T-helper 1 cell treated with Interleukin-12 subunit alpha and Interleukin-12 subunit beta and Interleukin-4 antibody, amounts not matched to agents 30 μg/mL and 1 μg/mL, for 36 hours (primary cell): ENCODE results near the gene MYCBP2.
"Not testable (repeated sequence)": the region's sequence is repeated elsewhere in the genome, so short reads cannot be mapped to it uniquely, and the experiment has no call there.

Source experiments
- H3K27ac Mint-ChIP-seq: one replicate; pipeline ENCODE4 v1.8.0; 2021; ENCODE audit warnings: mild to moderate bottlenecking, mixed read lengths
- H3K27me3 Mint-ChIP-seq: one replicate; pipeline ENCODE4 v1.8.0; 2021; ENCODE audit warnings: low read depth, mixed read lengths
- H3K36me3 Mint-ChIP-seq: one replicate; pipeline ENCODE4 v1.8.0; 2021; ENCODE audit warnings: low read depth, mixed read lengths
- H3K4me1 Mint-ChIP-seq: one replicate; pipeline ENCODE4 v1.8.0; 2021; ENCODE audit warnings: low read depth, mixed read lengths
- H3K4me3 Mint-ChIP-seq: one replicate; pipeline ENCODE4 v1.8.0; 2021; ENCODE audit warnings: mild to moderate bottlenecking, moderate library complexity, mixed read lengths
- H3K9me3 Mint-ChIP-seq: one replicate; pipeline ENCODE4 v1.8.0; 2021; ENCODE audit warnings: mixed read lengths

Gene MYCBP2

GRCh38 chr13:77351315-77351714 is 24.4 kb upstream of the MYCBP2 start:
- Mint-ChIP-seq H3K4me1 (peaks cover 1% of the 10 kb centered on the region), H3K9me3 (no peaks in the 10 kb centered on the region), H3K4me3 (no peak overlapping the region), H3K27me3 (peaks cover 3% of the 10 kb centered on the region), H3K27ac (no peak overlapping the region), H3K36me3 (no peaks in the 10 kb centered on the region)

DNA sequence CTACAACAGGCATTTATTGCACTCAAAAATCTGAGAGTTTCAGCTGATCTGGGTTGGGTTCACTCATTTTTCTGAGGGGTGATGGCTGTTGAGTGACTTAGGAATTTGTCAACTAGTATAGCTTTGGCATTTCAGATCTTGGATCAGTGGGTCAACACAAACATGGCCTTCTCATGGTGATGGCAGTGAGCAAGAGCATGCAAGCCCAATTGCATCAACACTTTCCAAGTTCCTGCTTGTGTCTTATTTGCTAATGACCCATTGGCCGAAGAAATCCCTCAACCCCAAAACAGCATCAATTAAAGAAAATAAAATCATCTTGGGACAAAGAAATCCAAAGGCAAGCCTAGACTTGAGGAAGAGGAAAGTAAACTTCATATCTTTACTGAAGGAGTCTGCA is 23.9 kb upstream of the MYCBP2 start:
- Mint-ChIP-seq H3K4me3 (no peak overlapping the region), H3K9me3 (no peaks in the 10 kb centered on the region), H3K36me3 (no peaks in the 10 kb centered on the region), H3K27me3 (peaks cover 3% of the 10 kb centered on the region), H3K27ac (no peak overlapping the region), H3K4me1 (peaks cover 1% of the 10 kb centered on the region)

DNA sequence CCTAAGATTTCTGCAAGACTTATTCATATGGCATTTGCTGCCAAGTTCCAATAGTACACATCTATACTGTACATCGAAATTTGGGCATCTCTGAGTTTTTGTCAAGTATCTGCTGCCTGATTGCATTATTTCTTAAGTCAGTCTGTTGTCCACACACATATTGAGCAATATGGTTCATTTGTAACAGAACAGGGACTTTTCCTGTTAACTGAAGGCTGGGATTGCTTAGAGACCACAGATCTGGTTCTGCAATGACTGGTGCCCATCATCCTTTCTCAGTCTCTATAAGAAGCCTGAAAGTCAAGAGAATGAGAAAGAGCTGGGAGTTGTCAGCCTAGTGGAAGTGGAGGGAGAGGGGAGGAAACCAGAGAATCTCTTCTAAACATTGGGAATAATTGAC is 22.5 kb upstream of the MYCBP2 start:
- H3K9me3 Mint-ChIP-seq, result no peaks in the 10 kb centered on the region
- H3K27me3 Mint-ChIP-seq, result peaks cover 3% of the 10 kb centered on the region
- H3K36me3 Mint-ChIP-seq, result no peaks in the 10 kb centered on the region
- H3K4me1 Mint-ChIP-seq, result peaks cover 1% of the 10 kb centered on the region
- no peak overlapping the region for H3K4me3 Mint-ChIP-seq
- H3K27ac Mint-ChIP-seq, result no peak overlapping the region

DNA sequence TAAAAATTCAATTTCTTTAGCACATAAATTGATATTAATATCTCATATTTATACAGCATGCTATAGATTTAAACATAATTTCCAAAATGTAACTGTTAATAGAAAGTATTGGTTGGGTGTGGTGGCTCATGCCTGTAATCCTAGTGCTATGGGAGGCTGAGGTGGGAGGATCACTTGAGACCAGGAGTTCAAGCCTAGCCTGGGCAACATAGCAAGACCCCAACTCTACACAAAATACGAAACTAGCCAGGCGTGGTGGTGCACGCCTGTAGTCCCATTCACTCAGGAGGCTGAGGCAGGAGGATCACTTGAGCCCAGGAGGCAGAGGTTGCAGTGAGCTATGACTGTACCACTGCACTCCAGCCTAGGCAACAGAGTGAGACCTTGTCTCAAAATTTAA is 20.5 kb upstream of the MYCBP2 start:
- not testable (repeated sequence) for H3K27me3 Mint-ChIP-seq, H3K27ac Mint-ChIP-seq, H3K4me3 Mint-ChIP-seq, H3K4me1 Mint-ChIP-seq, H3K9me3 Mint-ChIP-seq, H3K36me3 Mint-ChIP-seq

DNA sequence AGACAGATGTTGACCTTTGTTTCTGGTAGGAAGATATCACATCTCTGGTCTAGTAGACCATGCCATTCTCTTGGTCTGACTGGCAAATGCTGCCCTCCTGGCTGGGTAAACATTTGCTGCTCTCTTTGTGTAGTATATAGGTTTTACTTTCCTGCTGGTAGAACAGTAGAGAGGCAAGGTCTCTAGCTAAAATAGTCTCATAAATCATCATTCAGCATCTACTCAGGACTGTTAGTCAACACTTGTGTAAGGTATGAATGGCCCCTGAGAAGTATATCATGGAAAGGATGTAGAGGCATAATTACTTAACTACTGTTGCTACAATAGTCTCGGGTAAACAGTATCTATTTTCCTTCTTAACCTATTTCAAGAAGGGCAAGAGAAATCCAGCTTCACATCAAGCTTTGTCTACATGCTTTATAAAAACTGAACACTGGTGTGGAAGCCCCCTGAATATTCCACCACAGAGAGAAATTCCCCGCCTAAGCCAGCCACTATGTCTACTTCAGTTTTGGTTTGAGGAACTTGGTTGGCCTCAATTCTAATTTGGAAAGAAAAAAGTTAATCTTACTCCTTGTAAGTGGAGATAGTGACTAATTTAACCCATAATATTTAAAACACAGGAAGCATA is 18.4 kb upstream of the MYCBP2 start:
- no peaks in the 10 kb centered on the region for H3K9me3 Mint-ChIP-seq
- no peaks in the 10 kb centered on the region for H3K27me3 Mint-ChIP-seq
- no peak overlapping the region for H3K4me3 Mint-ChIP-seq
- H3K27ac Mint-ChIP-seq, result peak overlapping the region; percentile 16
- H3K4me1 Mint-ChIP-seq, result peaks cover 5% of the 10 kb centered on the region
- H3K36me3 Mint-ChIP-seq, result no peaks in the 10 kb centered on the region

GRCh38 chr13:77343841-77344240 is 16.9 kb upstream of the MYCBP2 start:
- Mint-ChIP-seq H3K27me3 (no peaks in the 10 kb centered on the region), H3K36me3 (no peaks in the 10 kb centered on the region), H3K4me1 (peaks cover 17% of the 10 kb centered on the region), H3K4me3 (no peak overlapping the region), H3K9me3 (no peaks in the 10 kb centered on the region), H3K27ac (no peak overlapping the region)

DNA sequence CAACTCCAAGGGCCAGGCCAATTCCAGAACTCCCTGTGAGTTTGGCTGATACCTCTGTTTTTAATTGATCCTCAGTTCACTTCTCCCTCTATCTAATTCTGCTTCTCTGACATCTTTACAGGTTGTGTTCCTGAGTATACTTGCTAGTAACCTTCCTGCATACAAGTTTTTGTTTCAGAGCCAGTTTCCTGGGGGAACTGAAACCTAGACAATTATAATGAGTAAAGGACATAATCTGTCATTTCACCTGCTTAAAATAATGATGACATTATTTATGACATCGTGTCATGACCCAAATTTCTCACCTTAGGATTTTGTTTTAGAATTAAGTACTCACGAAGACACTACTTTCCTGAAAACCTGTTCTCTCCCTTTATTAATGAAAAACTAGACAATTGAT is 12.5 kb upstream of the MYCBP2 start:
- Mint-ChIP-seq H3K36me3 (no peaks in the 10 kb centered on the region), H3K27me3 (peaks cover under 1% of the 10 kb centered on the region), H3K4me3 (no peak overlapping the region), H3K27ac (peak overlapping the region; percentile 32), H3K4me1 (peaks cover 24% of the 10 kb centered on the region), H3K9me3 (no peaks in the 10 kb centered on the region)

DNA sequence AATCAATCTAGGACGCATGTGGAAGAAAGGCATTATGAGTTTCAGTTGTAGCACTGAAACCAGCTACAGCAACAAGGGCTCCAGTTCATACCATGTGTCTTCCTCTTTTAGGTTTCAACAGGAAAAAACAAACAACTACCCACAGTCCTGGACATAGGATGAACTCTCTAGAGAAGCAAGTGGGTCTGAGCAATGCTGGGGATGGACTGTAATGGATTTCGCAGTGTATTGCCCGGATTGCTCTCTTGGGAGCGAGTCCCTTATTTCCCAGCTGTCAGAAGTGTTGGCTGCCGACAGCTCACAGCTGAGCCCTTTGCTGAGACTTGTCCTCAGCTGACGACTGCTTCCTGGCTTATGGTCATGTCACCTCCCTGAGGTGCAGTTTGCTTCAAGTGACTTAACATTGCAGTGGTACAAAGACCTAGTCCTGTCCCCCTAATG is 12.1 kb upstream of the MYCBP2 start:
- Mint-ChIP-seq H3K36me3 (no peaks in the 10 kb centered on the region), H3K9me3 (no peaks in the 10 kb centered on the region), H3K27ac (peak overlapping the region; percentile 32), H3K27me3 (peaks cover 5% of the 10 kb centered on the region), H3K4me1 (peaks cover 24% of the 10 kb centered on the region), H3K4me3 (no peak overlapping the region)

GRCh38 chr13:77338329-77338728 is 11.4 kb upstream of the MYCBP2 start:
- peaks cover 7% of the 10 kb centered on the region for H3K27me3 Mint-ChIP-seq
- H3K4me1 Mint-ChIP-seq, result peaks cover 24% of the 10 kb centered on the region
- no peaks in the 10 kb centered on the region for H3K9me3 Mint-ChIP-seq
- H3K4me3 Mint-ChIP-seq, result no peak overlapping the region
- H3K27ac Mint-ChIP-seq, result no peak overlapping the region
- no peaks in the 10 kb centered on the region for H3K36me3 Mint-ChIP-seq

- H3K36me3 Mint-ChIP-seq, result no peaks in the 10 kb centered on the region
- H3K4me1 Mint-ChIP-seq, result peaks cover 24% of the 10 kb centered on the region
- H3K4me3 Mint-ChIP-seq, result no peak overlapping the region
- no peak overlapping the region for H3K27ac Mint-ChIP-seq
- H3K9me3 Mint-ChIP-seq, result no peaks in the 10 kb centered on the region
- peaks cover 7% of the 10 kb centered on the region for H3K27me3 Mint-ChIP-seq
Measured at GRCh38 chr13:77337159-77337558, 10.3 kb upstream of the MYCBP2 start.

- H3K27me3 Mint-ChIP-seq, result peaks cover 7% of the 10 kb centered on the region
- no peak overlapping the region for H3K4me3 Mint-ChIP-seq
- peaks cover 2% of the 10 kb centered on the region for H3K36me3 Mint-ChIP-seq
- H3K27ac Mint-ChIP-seq, result no peak overlapping the region
- H3K9me3 Mint-ChIP-seq, result no peaks in the 10 kb centered on the region
- peaks cover 26% of the 10 kb centered on the region for H3K4me1 Mint-ChIP-seq
Measured at GRCh38 chr13:77335543-77335942, 8.6 kb upstream of the MYCBP2 start.

DNA sequence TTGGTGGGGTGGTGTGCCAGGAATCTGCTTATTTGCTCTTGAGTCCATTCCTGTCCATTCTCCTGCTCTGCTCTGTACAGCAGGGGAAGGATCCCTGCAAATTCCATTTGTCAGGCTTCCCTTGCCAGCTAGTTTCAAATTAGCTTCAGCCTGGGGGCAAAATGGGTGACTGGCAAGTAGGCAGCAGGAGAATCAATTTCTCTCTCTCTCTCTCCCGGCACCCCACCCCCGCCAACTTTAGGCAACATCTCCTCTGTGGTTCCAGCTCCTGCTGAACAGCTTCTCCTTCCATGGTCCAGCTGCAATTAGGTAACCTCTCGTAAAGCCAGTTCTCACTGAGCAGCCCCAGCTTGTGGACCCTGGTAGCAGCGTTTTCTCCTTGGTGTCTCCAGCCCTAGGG is 6.7 kb upstream of the MYCBP2 start:
- peaks cover 7% of the 10 kb centered on the region for H3K27me3 Mint-ChIP-seq
- H3K9me3 Mint-ChIP-seq, result no peaks in the 10 kb centered on the region
- no peak overlapping the region for H3K4me3 Mint-ChIP-seq
- H3K27ac Mint-ChIP-seq, result no peak overlapping the region
- H3K36me3 Mint-ChIP-seq, result peaks cover 2% of the 10 kb centered on the region
- H3K4me1 Mint-ChIP-seq, result peaks cover 18% of the 10 kb centered on the region

DNA sequence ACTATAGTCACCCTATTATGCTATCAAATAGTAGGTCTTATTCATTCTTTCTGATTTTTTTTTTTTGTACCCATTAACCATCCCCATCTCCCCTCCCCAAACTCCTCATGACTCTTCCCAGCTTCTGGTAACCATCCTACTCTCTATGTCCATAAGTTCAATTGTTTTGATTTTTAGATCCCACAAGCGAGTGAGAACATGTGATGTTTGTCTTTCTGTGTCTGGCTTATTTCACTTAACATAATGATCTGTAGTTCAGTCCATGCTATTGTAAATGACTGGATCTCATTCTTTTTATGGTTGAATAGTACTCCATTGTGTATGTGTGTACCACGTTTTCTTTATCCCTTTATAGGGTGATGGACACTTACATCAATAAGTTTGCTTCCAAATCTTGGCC is 4.5 kb upstream of the MYCBP2 start:
- Mint-ChIP-seq H3K27ac (peak overlapping the region; percentile 33), H3K4me3 (peak overlapping the region; percentile 45), H3K27me3 (peaks cover 7% of the 10 kb centered on the region), H3K36me3 (peaks cover 3% of the 10 kb centered on the region), H3K4me1 (peaks cover 21% of the 10 kb centered on the region), H3K9me3 (no peaks in the 10 kb centered on the region)

DNA sequence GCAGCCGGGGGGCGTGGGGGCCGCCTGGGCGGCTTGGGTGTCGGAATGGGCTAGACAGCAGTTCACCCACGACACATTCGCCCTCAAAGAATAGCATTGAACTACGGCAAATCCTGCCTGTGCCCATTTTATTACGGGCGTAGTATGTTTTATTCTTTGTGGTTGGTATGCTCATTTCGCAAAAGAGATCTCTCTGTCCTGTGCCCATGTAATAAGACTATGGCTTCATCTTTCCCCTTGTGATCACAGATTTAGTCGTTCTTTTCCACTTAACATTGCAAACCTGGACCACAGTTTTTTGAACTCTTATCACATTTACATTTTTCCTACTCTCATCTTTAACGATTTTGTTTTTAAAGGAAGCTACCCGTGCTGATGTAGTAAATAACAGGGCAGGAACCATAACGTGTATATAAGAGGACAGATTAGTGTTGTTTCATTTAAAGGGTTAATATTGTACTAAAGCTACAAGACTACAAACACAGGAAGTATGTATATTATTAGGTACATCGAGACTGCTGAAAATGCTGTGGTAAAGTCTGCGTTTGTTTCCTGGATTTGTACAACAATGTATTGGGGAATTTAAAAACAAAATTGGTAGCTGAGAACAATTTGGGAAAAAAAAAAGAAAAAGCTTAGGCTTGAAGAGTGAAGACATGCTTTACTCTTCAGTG is 3.2 kb upstream of the MYCBP2 start:
- peak overlapping the region; percentile 92 for H3K27ac Mint-ChIP-seq
- H3K9me3 Mint-ChIP-seq, result no peaks in the 10 kb centered on the region
- peaks cover 21% of the 10 kb centered on the region for H3K4me1 Mint-ChIP-seq
- peaks cover 3% of the 10 kb centered on the region for H3K36me3 Mint-ChIP-seq
- H3K27me3 Mint-ChIP-seq, result peaks cover 7% of the 10 kb centered on the region
- H3K4me3 Mint-ChIP-seq, result peak overlapping the region; percentile 86

GRCh38 chr13:77329133-77329910 is 2.4 kb upstream of the MYCBP2 start:
- Mint-ChIP-seq H3K27me3 (peaks cover 5% of the 10 kb centered on the region), H3K4me3 (peak overlapping the region; percentile 86), H3K9me3 (no peaks in the 10 kb centered on the region), H3K27ac (peak overlapping the region; percentile 92), H3K36me3 (peaks cover 3% of the 10 kb centered on the region), H3K4me1 (peaks cover 24% of the 10 kb centered on the region)
